ENCODE data around the gene RNLS.
"Not testable (repeated sequence)": the region's sequence is repeated elsewhere in the genome, so short reads cannot be mapped to it uniquely, and the experiment has no call there.

RNLS gene

GRCh38 chr10:88332503-88333247 is 250.4 kb downstream of the RNLS start:
- DNase-seq, result no peak

- DNase-seq, result no peak
Observed at GRCh38 chr10:88330174-88330573, 252.9 kb downstream of the RNLS start.

GRCh38 chr10:88322324-88323063 is 260.6 kb downstream of the RNLS start:
- no peak for DNase-seq

- DNase-seq, result no peak
Observed at GRCh38 chr10:88319960-88320517, 263.1 kb downstream of the RNLS start.

- no peak for DNase-seq
Observed at GRCh38 chr10:88318803-88319202, 264.3 kb downstream of the RNLS start.

GRCh38 chr10:88317099-88317498 is 266.0 kb downstream of the RNLS start:
- DNase-seq, result no peak

GRCh38 chr10:88316292-88316861 is 266.7 kb downstream of the RNLS start:
- no peak for DNase-seq

- DNase-seq, result no peak
Observed at GRCh38 chr10:88315755-88316154, 267.4 kb downstream of the RNLS start.

GRCh38 chr10:88314362-88314761 is 268.8 kb downstream of the RNLS start:
- DNase-seq, result no peak

GRCh38 chr10:88313878-88314277 is 269.2 kb downstream of the RNLS start:
- no peak for DNase-seq

GRCh38 chr10:88312855-88313254 is 270.3 kb downstream of the RNLS start:
- no peak for DNase-seq

- no peak for DNase-seq
Observed at GRCh38 chr10:88311264-88311663, 271.9 kb downstream of the RNLS start.

GRCh38 chr10:88309365-88309764 is 273.8 kb downstream of the RNLS start:
- DNase-seq, result no peak

- not testable (repeated sequence) for DNase-seq
Observed at GRCh38 chr10:88308361-88308760, 274.8 kb downstream of the RNLS start.

- DNase-seq, result no peak
Observed at GRCh38 chr10:88299787-88300186, 283.3 kb downstream of the RNLS start.

- no peak for DNase-seq
Observed at GRCh38 chr10:88297103-88297502, 286.0 kb downstream of the RNLS start.

GRCh38 chr10:88293651-88294230 is 289.4 kb downstream of the RNLS start:
- no peak for DNase-seq

GRCh38 chr10:88293073-88293472 is 290.0 kb downstream of the RNLS start:
- no peak for DNase-seq

- DNase-seq, result no peak
Observed at GRCh38 chr10:88292185-88292514, 291.0 kb downstream of the RNLS start.

GRCh38 chr10:88291289-88292184 is 291.6 kb downstream of the RNLS start:
- DNase-seq, result no peak

GRCh38 chr10:88289342-88289741 is 293.8 kb downstream of the RNLS start:
- DNase-seq, result no peak

GRCh38 chr10:88288320-88289059 is 294.6 kb downstream of the RNLS start:
- DNase-seq, result no peak

Measured in SW 1271 (cell line).